Nephron progenitor cell (in vitro differentiated cells): ENCODE results near the gene FAM43A.

Experiments used
- DNase-seq: peaks from one replicate; pipeline ENCODE4 v3.0.0; 2021
- H3K27ac Mint-ChIP-seq: 2 replicates; pipeline ENCODE4 v1.8.0; 2021; ENCODE audit warnings: mild to moderate bottlenecking, moderate library complexity, mixed read lengths
- H3K27me3 Mint-ChIP-seq: 2 replicates; pipeline ENCODE4 v1.8.0; 2021; ENCODE audit warnings: mild to moderate bottlenecking, low read depth, mixed read lengths; ENCODE audit not compliant: poor library complexity
- H3K36me3 Mint-ChIP-seq: 2 replicates; pipeline ENCODE4 v1.8.0; 2021; ENCODE audit warnings: low read depth, mixed read lengths
- H3K4me1 Mint-ChIP-seq: 2 replicates; pipeline ENCODE4 v1.8.0; 2021; ENCODE audit warnings: mixed read lengths
- H3K4me3 Mint-ChIP-seq: 2 replicates; pipeline ENCODE4 v1.8.0; 2021; ENCODE audit warnings: mild to moderate bottlenecking, moderate library complexity, mixed read lengths
- H3K9me3 Mint-ChIP-seq: 2 replicates; pipeline ENCODE4 v1.8.0; 2021; ENCODE audit warnings: mild to moderate bottlenecking, moderate library complexity, mixed read lengths
- TF ChIP-seq, protein P1 (sequence below): fragments of 200-600 bp; sonication (generic); IDR thresholded peaks from 2 replicates; pipeline ENCODE4 v1.5.0; 2021; ENCODE audit warnings: antibody characterized with exemption

FAM43A gene

GRCh38 chr3:194705761-194706160 lies 20.1 kb downstream of the FAM43A start:
- TF ChIP-seq, protein P1, sequence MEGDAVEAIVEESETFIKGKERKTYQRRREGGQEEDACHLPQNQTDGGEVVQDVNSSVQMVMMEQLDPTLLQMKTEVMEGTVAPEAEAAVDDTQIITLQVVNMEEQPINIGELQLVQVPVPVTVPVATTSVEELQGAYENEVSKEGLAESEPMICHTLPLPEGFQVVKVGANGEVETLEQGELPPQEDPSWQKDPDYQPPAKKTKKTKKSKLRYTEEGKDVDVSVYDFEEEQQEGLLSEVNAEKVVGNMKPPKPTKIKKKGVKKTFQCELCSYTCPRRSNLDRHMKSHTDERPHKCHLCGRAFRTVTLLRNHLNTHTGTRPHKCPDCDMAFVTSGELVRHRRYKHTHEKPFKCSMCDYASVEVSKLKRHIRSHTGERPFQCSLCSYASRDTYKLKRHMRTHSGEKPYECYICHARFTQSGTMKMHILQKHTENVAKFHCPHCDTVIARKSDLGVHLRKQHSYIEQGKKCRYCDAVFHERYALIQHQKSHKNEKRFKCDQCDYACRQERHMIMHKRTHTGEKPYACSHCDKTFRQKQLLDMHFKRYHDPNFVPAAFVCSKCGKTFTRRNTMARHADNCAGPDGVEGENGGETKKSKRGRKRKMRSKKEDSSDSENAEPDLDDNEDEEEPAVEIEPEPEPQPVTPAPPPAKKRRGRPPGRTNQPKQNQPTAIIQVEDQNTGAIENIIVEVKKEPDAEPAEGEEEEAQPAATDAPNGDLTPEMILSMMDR = no peak
- H3K4me1 Mint-ChIP-seq = peaks cover 28% of the 10 kb centered on the region
- DNase-seq = no peak
- peak overlapping the region; percentile 31 for H3K27ac Mint-ChIP-seq
- no peaks in the 10 kb centered on the region for H3K9me3 Mint-ChIP-seq
- H3K36me3 Mint-ChIP-seq = no peaks in the 10 kb centered on the region
- no peaks in the 10 kb centered on the region for H3K27me3 Mint-ChIP-seq
- H3K4me3 Mint-ChIP-seq = no peak overlapping the region

GRCh38 chr3:194707147-194707540 lies 21.5 kb downstream of the FAM43A start:
- no peaks in the 10 kb centered on the region for H3K9me3 Mint-ChIP-seq
- H3K4me3 Mint-ChIP-seq = no peak overlapping the region
- TF ChIP-seq, protein P1 = no peak
- no peak for DNase-seq
- H3K36me3 Mint-ChIP-seq = no peaks in the 10 kb centered on the region
- H3K27me3 Mint-ChIP-seq = no peaks in the 10 kb centered on the region
- H3K4me1 Mint-ChIP-seq = peaks cover 27% of the 10 kb centered on the region
- no peak overlapping the region for H3K27ac Mint-ChIP-seq

GRCh38 chr3:194711286-194711685 lies 25.6 kb downstream of the FAM43A start:
- H3K36me3 Mint-ChIP-seq = no peaks in the 10 kb centered on the region
- TF ChIP-seq, protein P1 = no peak
- no peak overlapping the region for H3K27ac Mint-ChIP-seq
- H3K27me3 Mint-ChIP-seq = peaks cover 7% of the 10 kb centered on the region
- DNase-seq = no peak
- H3K9me3 Mint-ChIP-seq = no peaks in the 10 kb centered on the region
- H3K4me3 Mint-ChIP-seq = no peak overlapping the region
- H3K4me1 Mint-ChIP-seq = peaks cover 17% of the 10 kb centered on the region

DNA sequence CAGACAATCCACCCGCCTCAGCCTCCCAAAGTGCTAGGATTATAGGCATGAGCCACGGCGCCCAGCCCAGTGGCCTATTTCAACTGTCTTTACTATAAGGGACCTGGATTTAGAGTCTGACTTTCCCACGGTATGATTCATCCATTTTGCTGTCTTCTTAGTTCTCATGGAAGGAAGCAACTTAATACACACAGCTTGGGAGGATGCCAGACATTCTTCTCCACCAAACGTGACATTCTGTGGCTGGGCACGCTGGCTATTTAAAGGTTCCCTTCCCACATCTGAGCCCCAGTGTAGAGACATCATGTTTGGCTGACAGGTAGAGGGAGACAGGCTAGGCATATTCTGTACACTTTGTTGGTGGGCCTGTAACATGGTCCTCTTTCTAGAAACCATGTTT lies 26.2 kb downstream of the FAM43A start:
- TF ChIP-seq, protein P1 = no peak
- Mint-ChIP-seq H3K4me1 (peaks cover 12% of the 10 kb centered on the region), H3K27ac (no peak overlapping the region), H3K9me3 (no peaks in the 10 kb centered on the region), H3K36me3 (no peaks in the 10 kb centered on the region), H3K4me3 (no peak overlapping the region), H3K27me3 (peaks cover 7% of the 10 kb centered on the region)
- DNase-seq = no peak

- TF ChIP-seq, protein P1 = no peak
- H3K9me3 Mint-ChIP-seq = no peaks in the 10 kb centered on the region
- no peak overlapping the region for H3K27ac Mint-ChIP-seq
- no peak overlapping the region for H3K4me3 Mint-ChIP-seq
- H3K36me3 Mint-ChIP-seq = no peaks in the 10 kb centered on the region
- peaks cover 7% of the 10 kb centered on the region for H3K27me3 Mint-ChIP-seq
- no peak for DNase-seq
- peaks cover 20% of the 10 kb centered on the region for H3K4me1 Mint-ChIP-seq
Observed at GRCh38 chr3:194713299-194714136, 27.8 kb downstream of the FAM43A start.

- TF ChIP-seq, protein P1 = no peak
- Mint-ChIP-seq H3K4me3 (no peak overlapping the region), H3K27me3 (peaks cover 7% of the 10 kb centered on the region), H3K9me3 (no peaks in the 10 kb centered on the region), H3K36me3 (no peaks in the 10 kb centered on the region), H3K4me1 (peaks cover 20% of the 10 kb centered on the region), H3K27ac (no peak overlapping the region)
- DNase-seq = no peak
Observed at GRCh38 chr3:194714137-194714455, 28.4 kb downstream of the FAM43A start.
